Panc1 (cell line): ENCODE data around the gene MIPOL1. TPM values are rescaled to one million over a fixed set of nuclear protein-coding genes. Genes with fewer than 3 reads are reported as not detected.

Source experiments
- ATAC-seq: fragments of 200-7000 bp; cut with Tn5 transposase; 2 replicates; pipeline ENCODE4 v1.9.1; 2020; ENCODE audit warnings: mild to moderate bottlenecking, moderate library complexity
- BruUV-seq: library from RNA; stranded (reverse); fragments of 400-500 nt; replicated peaks from 2 replicates; lab custom pipeline; 2021; lab: Mats Ljungman, UMichigan
- CTCF ChIA-PET: fragments of 300-600 bp; sonication (Branson Sonifier 250); formaldehyde crosslinking; loops from one replicate; lab custom pipeline; 2022; ENCODE audit warnings: antibody characterized with exemption; lab: Charles Lee
- POLR2A ChIA-PET: fragments of 300-600 bp; sonication (Branson Sonifier 250); formaldehyde crosslinking; loops from one replicate; lab custom pipeline; 2022; ENCODE audit warnings: antibody characterized with exemption; lab: Charles Lee
- DNase-seq: peaks from one replicate; pipeline ENCODE4 v3.0.0-alpha.2; 2010; ENCODE audit warnings: low read depth, low spot score
- H3K27ac ChIP-seq: 2 replicates; pipeline ENCODE4 v1.5.1; 2011; ENCODE audit warnings: mild to moderate bottlenecking, low read length, inconsistent platforms
- H3K27me3 ChIP-seq: fragments of 200-500 bp; sonication (Bioruptor generic); 2 replicates; pipeline ENCODE4 v1.6.0; 2014; ENCODE audit warnings: low read length, inconsistent platforms; ENCODE audit not compliant: control insufficient read depth, insufficient read depth
- H3K36me3 ChIP-seq: fragments of 200-500 bp; sonication (Bioruptor generic); 2 replicates; pipeline ENCODE4 v1.5.1; 2014; ENCODE audit warnings: inconsistent platforms, mild to moderate bottlenecking, low read length, moderate library complexity; ENCODE audit not compliant: control insufficient read depth, insufficient read depth
- H3K4me1 ChIP-seq: 2 replicates; pipeline ENCODE4 v1.5.1; 2011; ENCODE audit warnings: inconsistent platforms, mild to moderate bottlenecking, low read length, moderate library complexity; ENCODE audit not compliant: control insufficient read depth, insufficient read depth
- H3K4me3 ChIP-seq, 2 experiments: 2 replicates each; pipeline ENCODE4 v1.5.1; 2011 to 2012; ENCODE audit warnings: low read depth in 2 of 2, low read length in 2 of 2, mild to moderate bottlenecking in 2 of 2, inconsistent platforms in 1 of 2, moderate library complexity in 1 of 2
- H3K9me3 ChIP-seq: fragments of 200-500 bp; sonication (Bioruptor generic); 2 replicates; pipeline ENCODE4 v1.5.1; 2014; ENCODE audit warnings: low read depth, mild to moderate bottlenecking, inconsistent platforms, low read length, moderate library complexity; ENCODE audit not compliant: control insufficient read depth, insufficient read depth
- CTCF ChIP-seq: fragments of 450-650 bp; IDR thresholded peaks from 2 replicates; pipeline ENCODE4 v1.5.1; 2017; ENCODE audit warnings: mild to moderate bottlenecking
- POLR2AphosphoS5 ChIP-seq: IDR thresholded peaks from 2 replicates; pipeline ENCODE4 v1.6.1; 2012; ENCODE audit warnings: mild to moderate bottlenecking, low read depth, low read length, moderate library complexity
- REST ChIP-seq, 2 experiments: IDR thresholded peaks; 2 replicates each; pipeline ENCODE4 v1.6.1; 2011 to 2012; ENCODE audit warnings: low read depth in 2 of 2, control low read depth in 1 of 2, low read length in 1 of 2, mild to moderate bottlenecking in 1 of 2, moderate library complexity in 1 of 2; ENCODE audit not compliant: insufficient read depth in 1 of 2
- SIN3A ChIP-seq: IDR thresholded peaks from 2 replicates; pipeline ENCODE4 v1.6.1; 2012; ENCODE audit warnings: low read depth, mild to moderate bottlenecking, low read length, moderate library complexity, borderline replicate concordance; ENCODE audit not compliant: insufficient read depth
- TCF7L2 ChIP-seq: IDR thresholded peaks from 2 replicates; pipeline ENCODE4 v1.6.1; 2011; ENCODE audit warnings: mild to moderate bottlenecking, low read depth, low read length, inconsistent platforms
- in situ Hi-C: cut with HindIII; loops from 2 replicates; pipeline ENCODE4 v1.10.0; 2016; ENCODE audit warnings: low sequenced_read_pairs, low pct_unique_long_range_greater_than_20kb
- intact Hi-C: fragments of 100-400 bp; cut with micrococcal nuclease; formaldehyde crosslinking; loops from one replicate; pipeline ENCODE4 v1.10.0; 2022; ENCODE audit not compliant: unreplicated experiment
- total RNA-seq: library from RNA; stranded (reverse); gene quantifications from one replicate; pipeline ENCODE4 v1.2.1, GENCODE V29; 2021; ENCODE audit not compliant: unreplicated experiment

Gene MIPOL1
- total RNA-seq, 1 experiment from 2014 or later: 12.8 TPM

GRCh38 chr14:37595809-37596621, 398.3 kb downstream of the MIPOL1 start:
- no peak for TF ChIP-seq REST (IDR thresholded peaks at IDR 0.05; ENCODE audit: insufficient read depth in 1 of 2, low read depth in 2 of 2, low read length in 1 of 2)
- peak overlapping the region; percentile 12; the same call in 1 of the 2 replicates for H3K27ac ChIP-seq
- H3K27me3 ChIP-seq: peaks cover 3% of the 10 kb centered on the region; the same call in 1 of the 2 replicates
- H3K9me3 ChIP-seq: no peaks in the 10 kb centered on the region
- ATAC-seq (no peak), DNase-seq (no peak)
- H3K4me1 ChIP-seq: no peaks in the 10 kb centered on the region
- in situ Hi-C loops: no loop called here
- H3K36me3 ChIP-seq: no peaks in the 10 kb centered on the region
- intact Hi-C loops: no loop called here
- no TSS peak for BruUV-seq
- CTCF ChIA-PET: no interaction called here
- peak overlapping the region; percentile 45 to 62 for H3K4me3 ChIP-seq
- POLR2A ChIA-PET: no interaction called here

- no peaks in the 10 kb centered on the region for H3K36me3 ChIP-seq
- no peak overlapping the region for H3K4me3 ChIP-seq
- DNase-seq (no peak), ATAC-seq (no peak)
- H3K9me3 ChIP-seq: no peaks in the 10 kb centered on the region
- in situ Hi-C loops (no loop called here), intact Hi-C loops (no loop called here)
- H3K27me3 ChIP-seq: peaks cover 3% of the 10 kb centered on the region
- POLR2A ChIA-PET: no interaction called here
- no TSS peak for BruUV-seq
- H3K4me1 ChIP-seq: no peaks in the 10 kb centered on the region
- TF ChIP-seq TCF7L2 (no peak), SIN3A (no peak), POLR2AphosphoS5 (no peak), REST (IDR thresholded peaks at IDR 0.05; ENCODE audit: insufficient read depth in 1 of 2, low read depth in 2 of 2, low read length in 1 of 2) (no peak), CTCF (no peak)
- CTCF ChIA-PET: interaction anchor here (0.7 kb wide), 1 partner anchor 51 kb away, joined by 4 read pairs; no protein-coding TSS in a partner anchor
- H3K27ac ChIP-seq: no peak overlapping the region
Measured at GRCh38 chr14:37596790-37597472, 399.2 kb downstream of the MIPOL1 start.
